ENCODE data around the gene SWSAP1. TPM values are rescaled to one million over a fixed set of nuclear protein-coding genes. Genes with fewer than 3 reads are reported as not detected.

SWSAP1 gene
- total RNA-seq, 1 experiment from 2014 or later, result 3.0 TPM

- H3K36me3 Mint-ChIP-seq, result no peaks in the 10 kb centered on the region
- DNase-seq (ENCODE audit: low spot score) (peak; percentile 95), ATAC-seq (peak; percentile 63)
- peak overlapping the region; percentile 87 for H3K4me3 Mint-ChIP-seq
- ChIA-PET CTCF (interaction anchor here (0.6 to 7.8 kb wide), 19 partner anchors 10 to 376 kb away, joined by 3 to 308 read pairs (median 8); partner anchors contain the start of genes CCDC159, EPOR, ODAD3 and PRKCSH), POLR2A (interaction anchor here (0.5 to 7.8 kb wide), 16 partner anchors 9 to 831 kb away, joined by 3 to 115 read pairs (median 5); partner anchors contain the start of genes CCDC159, ELAVL3, EPOR and ODAD3)
- peak overlapping the region; percentile 97 for H3K27ac Mint-ChIP-seq
- H3K9me3 Mint-ChIP-seq, result no peaks in the 10 kb centered on the region
- H3K4me1 Mint-ChIP-seq, result peaks cover 17% of the 10 kb centered on the region
- peaks cover 29% of the 10 kb centered on the region for H3K27me3 Mint-ChIP-seq (ENCODE audit: low read depth)
- TF ChIP-seq CREB1 (CRISPR knock-in tag; IDR thresholded peaks at IDR 0.05) (no peak), AR (CRISPR knock-in tag; IDR thresholded peaks at IDR 0.05) (no peak), ZNF671 (CRISPR knock-in tag; IDR thresholded peaks at IDR 0.05) (no peak), RORB (CRISPR knock-in tag; IDR thresholded peaks at IDR 0.05) (no peak), ESRRA (CRISPR knock-in tag; IDR thresholded peaks at IDR 0.05; ENCODE audit: borderline replicate concordance) (no peak), ZBTB21 (CRISPR knock-in tag; IDR thresholded peaks at IDR 0.05; ENCODE audit: borderline replicate concordance) (0 out of 2 replicates have a peak, but pooled peaks have one; percentile 25), ARID4B (CRISPR knock-in tag; IDR thresholded peaks at IDR 0.05; ENCODE audit: borderline replicate concordance) (no peak), FOXJ3 (CRISPR knock-in tag; IDR thresholded peaks at IDR 0.05; ENCODE audit: borderline replicate concordance) (no peak), USF2 (CRISPR knock-in tag; IDR thresholded peaks at IDR 0.05) (no peak), JUN (CRISPR knock-in tag; IDR thresholded peaks at IDR 0.05) (no peak), GTF2I (CRISPR knock-in tag; conservative IDR thresholded peaks at IDR 0.05) (no peak), FOXP1 (CRISPR knock-in tag; IDR thresholded peaks at IDR 0.05; ENCODE audit: borderline replicate concordance) (no peak), TP53 (CRISPR knock-in tag; IDR thresholded peaks at IDR 0.05) (peak; percentile 42; the same call in 1 of the 2 replicates), HMGXB4 (CRISPR knock-in tag; IDR thresholded peaks at IDR 0.05) (no peak), CTCF (IDR thresholded peaks at IDR 0.05) (no peak), ELF4 (CRISPR knock-in tag; IDR thresholded peaks at IDR 0.05; ENCODE audit: low read depth) (no peak), SP1 (CRISPR knock-in tag; conservative IDR thresholded peaks at IDR 0.05) (peak; percentile 20; the same call in 1 of the 2 replicates), ATF6 (CRISPR knock-in tag; IDR thresholded peaks at IDR 0.05) (no peak), STAT6 (CRISPR knock-in tag; conservative IDR thresholded peaks at IDR 0.05; ENCODE audit: low read depth) (peak; percentile 27; the same call in 1 of the 2 replicates)
These were observed 47.1 kb downstream of the SWSAP1 start for GRCh38 chr19:11421371-11422098.

All from WTC11 (cell line).